ENCODE data around the gene BMAL1.

DNA sequence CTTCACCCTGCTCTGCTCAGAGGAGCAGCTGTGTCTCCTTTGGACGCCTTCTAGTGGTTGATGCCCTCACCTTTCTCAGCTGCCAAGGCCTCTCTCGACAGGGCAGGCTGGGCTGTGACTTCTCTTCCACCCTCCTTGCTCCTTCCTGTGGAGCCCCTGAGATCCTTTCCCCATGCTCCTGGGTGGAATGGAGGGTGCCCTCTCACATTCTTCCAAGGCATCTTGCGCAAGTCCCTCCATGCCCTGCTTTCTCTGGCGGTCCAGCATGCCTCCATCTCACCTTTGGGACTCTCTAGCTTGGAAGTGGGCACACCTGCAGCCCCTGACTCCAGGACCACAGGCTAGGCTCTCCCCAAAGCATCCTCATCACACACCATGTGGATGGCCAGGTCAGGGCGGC lies 68.9 kb downstream of the BMAL1 start:
- TF ChIP-seq, protein P1, sequence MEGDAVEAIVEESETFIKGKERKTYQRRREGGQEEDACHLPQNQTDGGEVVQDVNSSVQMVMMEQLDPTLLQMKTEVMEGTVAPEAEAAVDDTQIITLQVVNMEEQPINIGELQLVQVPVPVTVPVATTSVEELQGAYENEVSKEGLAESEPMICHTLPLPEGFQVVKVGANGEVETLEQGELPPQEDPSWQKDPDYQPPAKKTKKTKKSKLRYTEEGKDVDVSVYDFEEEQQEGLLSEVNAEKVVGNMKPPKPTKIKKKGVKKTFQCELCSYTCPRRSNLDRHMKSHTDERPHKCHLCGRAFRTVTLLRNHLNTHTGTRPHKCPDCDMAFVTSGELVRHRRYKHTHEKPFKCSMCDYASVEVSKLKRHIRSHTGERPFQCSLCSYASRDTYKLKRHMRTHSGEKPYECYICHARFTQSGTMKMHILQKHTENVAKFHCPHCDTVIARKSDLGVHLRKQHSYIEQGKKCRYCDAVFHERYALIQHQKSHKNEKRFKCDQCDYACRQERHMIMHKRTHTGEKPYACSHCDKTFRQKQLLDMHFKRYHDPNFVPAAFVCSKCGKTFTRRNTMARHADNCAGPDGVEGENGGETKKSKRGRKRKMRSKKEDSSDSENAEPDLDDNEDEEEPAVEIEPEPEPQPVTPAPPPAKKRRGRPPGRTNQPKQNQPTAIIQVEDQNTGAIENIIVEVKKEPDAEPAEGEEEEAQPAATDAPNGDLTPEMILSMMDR (IDR thresholded peaks at IDR 0.05; ENCODE audit: control extremely low read depth in 1 of 3, insufficient read depth in 1 of 3, low read depth in 1 of 3, low read length in 3 of 3), result no peak
- TF ChIP-seq CHD1 (IDR thresholded peaks at IDR 0.05; ENCODE audit: low read depth, low read length), result no peak
- no peak for TF ChIP-seq EZH2 (IDR thresholded peaks at IDR 0.05; ENCODE audit: low read depth, low read length, severe bottlenecking)
- TF ChIP-seq YY1 (IDR thresholded peaks at IDR 0.05; ENCODE audit: low read depth, low read length), result no peak
- no peak for TF ChIP-seq GABPA (IDR thresholded peaks at IDR 0.05; ENCODE audit: borderline replicate concordance, insufficient read depth, low read length)
- TF ChIP-seq HDAC6 (IDR thresholded peaks at IDR 0.05; ENCODE audit: low read depth, low read length), result no peak
- TF ChIP-seq, protein P2, sequence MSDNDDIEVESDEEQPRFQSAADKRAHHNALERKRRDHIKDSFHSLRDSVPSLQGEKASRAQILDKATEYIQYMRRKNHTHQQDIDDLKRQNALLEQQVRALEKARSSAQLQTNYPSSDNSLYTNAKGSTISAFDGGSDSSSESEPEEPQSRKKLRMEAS (IDR thresholded peaks at IDR 0.05), result no peak
- TF ChIP-seq MAFK (IDR thresholded peaks at IDR 0.05; ENCODE audit: low read depth, low read length), result no peak
- no peak for TF ChIP-seq EP300 (IDR thresholded peaks at IDR 0.05; ENCODE audit: borderline replicate concordance in 1 of 2, low read depth in 2 of 2, low read length in 2 of 2)
- TF ChIP-seq POLR2AphosphoS5 (IDR thresholded peaks at IDR 0.05; ENCODE audit: low read depth, low read length), result no peak

Data from H1 (cell line).